SK-N-SH (cell line): ENCODE measurements around the gene AKAP6. TPM values are rescaled to one million over a fixed set of nuclear protein-coding genes. Genes with fewer than 3 reads are reported as not detected.

ENCODE experiments used
- CTCF ChIA-PET: fragments of 300-600, 350-600 bp; formaldehyde crosslinking; extraction: SDS; loops from one replicate; lab custom pipeline; 2021; lab: Yijun Ruan, JAX
- POLR2A ChIA-PET: fragments of 350-600 bp; sonication (Branson Sonifier 250); formaldehyde crosslinking; extraction: SDS; loops from one replicate; lab custom pipeline; 2020; ENCODE audit warnings: antibody characterized with exemption, inconsistent platforms; lab: Yijun Ruan, JAX
- DNase-seq: peaks from one replicate; pipeline ENCODE4 v3.0.0; 2012
- H2AFZ ChIP-seq: fragments of 200-600 bp; sonication (generic); 2 replicates; pipeline ENCODE4 v1.8.1; 2016; ENCODE audit warnings: antibody characterized with exemption, mild to moderate bottlenecking, low read depth
- H3F3A ChIP-seq: fragments of 200-600 bp; sonication (generic); replicated peaks from 2 replicates; pipeline ENCODE3; 2016; ENCODE audit warnings: antibody characterized with exemption, mild to moderate bottlenecking; ENCODE audit not compliant: insufficient read depth
- H3K27ac ChIP-seq, 2 experiments: fragments of 200-500 bp in 1 of 2; fragments of 200-600 bp in 1 of 2; sonication (Bioruptor generic) in 1 of 2; sonication (generic), shearing (Covaris generic) in 1 of 2; 2 replicates each; pipeline versions ENCODE4 v1.5.1 to v1.6.1; 2014 to 2016; ENCODE audit warnings: low read depth in 2 of 2, inconsistent platforms in 1 of 2, low read length in 1 of 2, mild to moderate bottlenecking in 1 of 2, mixed read lengths in 1 of 2
- H3K27me3 ChIP-seq: fragments of 200-600 bp; sonication (generic), shearing (Covaris generic); 2 replicates; pipeline ENCODE4 v1.6.1; 2016; ENCODE audit warnings: mixed run types; ENCODE audit not compliant: insufficient read depth
- H3K36me3 ChIP-seq, 2 experiments: fragments of 200-500 bp in 1 of 2; fragments of 200-600 bp in 1 of 2; sonication (Bioruptor generic) in 1 of 2; sonication (generic) in 1 of 2; replicated peaks in 1 of 2; 2 replicates each; pipeline versions ENCODE3 to v1.5.1; 2014 to 2016; ENCODE audit warnings: low read length in 1 of 2, mild to moderate bottlenecking in 1 of 2; ENCODE audit not compliant: insufficient read depth in 2 of 2, control insufficient read depth in 1 of 2
- H3K4me1 ChIP-seq, 2 experiments: fragments of 200-500 bp in 1 of 2; fragments of 200-600 bp in 1 of 2; sonication (Bioruptor generic) in 1 of 2; sonication (generic), shearing (Covaris generic) in 1 of 2; 2 replicates each; pipeline versions ENCODE4 v1.5.1 to v1.6.1; 2014 to 2016; ENCODE audit warnings: low read depth in 1 of 2, low read length in 1 of 2, mixed run types in 1 of 2; ENCODE audit not compliant: insufficient read depth in 2 of 2, control insufficient read depth in 1 of 2
- H3K4me2 ChIP-seq: fragments of 200-600 bp; sonication (generic), shearing (Covaris generic); 2 replicates; pipeline ENCODE4 v1.6.1; 2017; ENCODE audit warnings: mixed run types
- H3K4me3 ChIP-seq, 2 experiments: fragments of 200-500 bp in 1 of 2; fragments of 200-600 bp in 1 of 2; sonication (Bioruptor generic) in 1 of 2; sonication (generic), shearing (Covaris generic) in 1 of 2; 2 replicates each; pipeline versions ENCODE4 v1.5.1 to v1.8.1; 2014 to 2016; ENCODE audit warnings: low read depth in 2 of 2, inconsistent platforms in 1 of 2, low read length in 1 of 2, mild to moderate bottlenecking in 1 of 2, mixed read lengths in 1 of 2, moderate library complexity in 1 of 2
- H3K79me2 ChIP-seq: fragments of 200-600 bp; sonication (generic); 2 replicates; pipeline ENCODE4 v1.8.1; 2017; ENCODE audit warnings: mild to moderate bottlenecking; ENCODE audit not compliant: insufficient read depth
- H3K9ac ChIP-seq: fragments of 200-600 bp; sonication (generic); 2 replicates; pipeline ENCODE4 v1.6.1; 2017; ENCODE audit warnings: mixed run types
- H3K9me2 ChIP-seq: fragments of 200-600 bp; sonication (generic); 2 replicates; pipeline ENCODE4 v1.6.1; 2017; ENCODE audit warnings: mixed run types
- H3K9me3 ChIP-seq: fragments of 200-600 bp; sonication (generic); 2 replicates; pipeline ENCODE4 v1.6.1; 2017; ENCODE audit warnings: mixed run types, mild to moderate bottlenecking, moderate library complexity
- H4K20me1 ChIP-seq: fragments of 200-600 bp; sonication (generic); 2 replicates; pipeline ENCODE4 v1.6.1; 2017; ENCODE audit warnings: mild to moderate bottlenecking, mixed run types; ENCODE audit not compliant: insufficient read depth
- CHD2 ChIP-seq: fragments of 150-350 bp; IDR thresholded peaks from 2 replicates; pipeline ENCODE4 v1.6.1; 2018; ENCODE audit warnings: low read length; ENCODE audit not compliant: partially characterized antibody
- EP300 ChIP-seq, 2 experiments: IDR thresholded peaks; 2 replicates each; pipeline versions ENCODE4 v1.4.0 to v1.6.1; 2012; ENCODE audit warnings: borderline replicate concordance in 1 of 2, low read depth in 1 of 2, low read length in 1 of 2
- FOSL2 ChIP-seq: IDR thresholded peaks from 2 replicates; pipeline ENCODE4 v1.4.0; 2012; ENCODE audit warnings: low read depth, mild to moderate bottlenecking, moderate library complexity, borderline replicate concordance
- FOXJ3 ChIP-seq: sonication (generic); formaldehyde crosslinking; IDR thresholded peaks from 2 replicates; pipeline ENCODE4 v1.5.1; 2020; ENCODE audit warnings: mild to moderate bottlenecking, missing genetic modification reagents
- GATA2 ChIP-seq: sonication (generic); formaldehyde crosslinking; IDR thresholded peaks from 2 replicates; pipeline ENCODE4 v1.5.0; 2020; ENCODE audit warnings: mild to moderate bottlenecking, missing genetic modification reagents
- JUND ChIP-seq: IDR thresholded peaks from 2 replicates; pipeline ENCODE4 v1.4.0; 2012
- MEF2A ChIP-seq: IDR thresholded peaks from 2 replicates; pipeline ENCODE4 v1.4.0; 2012; ENCODE audit warnings: low read depth, borderline replicate concordance
- MXI1 ChIP-seq: IDR thresholded peaks from 2 replicates; pipeline ENCODE4 v1.6.1; 2012; ENCODE audit warnings: mild to moderate bottlenecking, low read depth, low read length, improper control_type of control experiment
- NFIC ChIP-seq: IDR thresholded peaks from 2 replicates; pipeline ENCODE4 v1.4.0; 2012; ENCODE audit warnings: borderline replicate concordance
- NRF1 ChIP-seq: IDR thresholded peaks from 2 replicates; pipeline ENCODE4 v1.6.1; 2012; ENCODE audit warnings: low read depth, mild to moderate bottlenecking, low read length
- RAD21 ChIP-seq: IDR thresholded peaks from 2 replicates; pipeline ENCODE4 v1.6.1; 2012; ENCODE audit warnings: mild to moderate bottlenecking, low read length
- RCOR1 ChIP-seq: fragments of 150-350 bp; IDR thresholded peaks from 2 replicates; pipeline ENCODE4 v1.6.1; 2017; ENCODE audit warnings: antibody characterized with exemption, low read length
- RXRA ChIP-seq: IDR thresholded peaks from 2 replicates; pipeline ENCODE4 v1.4.0; 2012; ENCODE audit warnings: low read depth, mild to moderate bottlenecking, borderline replicate concordance
- SIN3A ChIP-seq: IDR thresholded peaks from 2 replicates; pipeline ENCODE4 v1.6.1; 2012; ENCODE audit warnings: low read depth, mild to moderate bottlenecking, low read length, moderate library complexity, borderline replicate concordance
- SMC3 ChIP-seq: IDR thresholded peaks from 2 replicates; pipeline ENCODE4 v1.6.1; 2012; ENCODE audit warnings: low read depth, low read length, improper control_type of control experiment
- TCF12 ChIP-seq: IDR thresholded peaks from 2 replicates; pipeline ENCODE4 v1.4.0; 2012
- TEAD4 ChIP-seq: IDR thresholded peaks from 2 replicates; pipeline ENCODE4 v1.4.0; 2012; ENCODE audit warnings: mild to moderate bottlenecking, borderline replicate concordance; ENCODE audit not compliant: insufficient read depth
- WGBS: methylation state at CpG from one replicate; pipeline ENCODE4 v1.1.6; 2017; ENCODE audit warnings: low lambda C conversion rate; 5-methylcytosine and 5-hydroxymethylcytosine counted together
- polyA plus RNA-seq, 3 experiments: library from polyadenylated mRNA; depleted of rRNA; stranded (reverse); fragments of >200 nt; gene quantifications; 2 replicates each; pipeline ENCODE4 v1.2.3, GENCODE V29; 2012
- TF ChIP-seq, protein P1 (sequence below): IDR thresholded peaks from 2 replicates; pipeline ENCODE4 v1.4.0; 2012; ENCODE audit warnings: low read depth, borderline replicate concordance
- TF ChIP-seq, protein P2 (sequence below): IDR thresholded peaks from 2 replicates; pipeline ENCODE4 v1.4.0; 2012; ENCODE audit warnings: low read depth, borderline replicate concordance
- TF ChIP-seq, protein P3 (sequence below): fragments of 200-600 bp; sonication (generic); IDR thresholded peaks from 2 replicates; pipeline ENCODE4 v1.6.1; 2017; ENCODE audit warnings: antibody characterized with exemption, mild to moderate bottlenecking, moderate library complexity
- TF ChIP-seq, protein P4 (sequence below): IDR thresholded peaks from 2 replicates; pipeline ENCODE4 v1.4.0; 2012; ENCODE audit warnings: low read depth

Gene AKAP6
- polyA plus RNA-seq, 1 of the 3 experiments (the other 2 are of a cell fraction) = 1.7 TPM

DNA sequence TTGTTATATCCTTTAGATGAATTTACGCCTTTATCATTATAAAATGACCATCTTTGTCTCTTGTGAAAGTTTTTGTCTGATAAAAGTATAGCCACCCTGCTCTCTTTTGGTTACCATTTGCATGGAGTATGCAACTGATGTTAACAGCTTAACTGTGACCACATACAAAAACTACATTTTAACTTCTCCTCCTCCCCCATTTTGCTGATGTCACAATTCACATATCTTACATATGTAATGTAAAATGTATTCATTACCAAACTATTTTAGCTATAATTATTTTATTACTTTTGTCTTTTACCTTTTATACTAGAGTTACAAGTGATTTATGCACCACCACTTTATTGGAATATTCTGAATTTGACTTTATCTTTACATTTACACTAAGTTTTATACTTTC is 425.1 kb downstream of the AKAP6 start:
- ChIA-PET POLR2A (no interaction called here), CTCF (interaction anchor here (0.6 kb wide), 1 partner anchor 910 kb away, joined by 3 read pairs; no protein-coding TSS in a partner anchor)
- H4K20me1 ChIP-seq = no peaks in the 10 kb centered on the region
- 84% methylated on average over 1 of the region's 1 CpG for WGBS
- H3K27ac ChIP-seq = no peak overlapping the region
- no peaks in the 10 kb centered on the region for H3K79me2 ChIP-seq
- no peak overlapping the region for H3K9ac ChIP-seq
- no peak for DNase-seq
- no peak overlapping the region for H3K4me2 ChIP-seq
- peaks cover 0 to 12% of the 10 kb centered on the region in 2 experiments for H3K36me3 ChIP-seq
- no peak overlapping the region for H3K4me3 ChIP-seq
- peaks cover 12% of the 10 kb centered on the region for H3K9me3 ChIP-seq
- no peaks in the 10 kb centered on the region for H3F3A ChIP-seq
- no peaks in the 10 kb centered on the region for H3K4me1 ChIP-seq
- no peaks in the 10 kb centered on the region for H3K9me2 ChIP-seq
- no peak overlapping the region for H2AFZ ChIP-seq
- no peaks in the 10 kb centered on the region for H3K27me3 ChIP-seq
- TF ChIP-seq GATA2 = no peak
- TF ChIP-seq, protein P1, sequence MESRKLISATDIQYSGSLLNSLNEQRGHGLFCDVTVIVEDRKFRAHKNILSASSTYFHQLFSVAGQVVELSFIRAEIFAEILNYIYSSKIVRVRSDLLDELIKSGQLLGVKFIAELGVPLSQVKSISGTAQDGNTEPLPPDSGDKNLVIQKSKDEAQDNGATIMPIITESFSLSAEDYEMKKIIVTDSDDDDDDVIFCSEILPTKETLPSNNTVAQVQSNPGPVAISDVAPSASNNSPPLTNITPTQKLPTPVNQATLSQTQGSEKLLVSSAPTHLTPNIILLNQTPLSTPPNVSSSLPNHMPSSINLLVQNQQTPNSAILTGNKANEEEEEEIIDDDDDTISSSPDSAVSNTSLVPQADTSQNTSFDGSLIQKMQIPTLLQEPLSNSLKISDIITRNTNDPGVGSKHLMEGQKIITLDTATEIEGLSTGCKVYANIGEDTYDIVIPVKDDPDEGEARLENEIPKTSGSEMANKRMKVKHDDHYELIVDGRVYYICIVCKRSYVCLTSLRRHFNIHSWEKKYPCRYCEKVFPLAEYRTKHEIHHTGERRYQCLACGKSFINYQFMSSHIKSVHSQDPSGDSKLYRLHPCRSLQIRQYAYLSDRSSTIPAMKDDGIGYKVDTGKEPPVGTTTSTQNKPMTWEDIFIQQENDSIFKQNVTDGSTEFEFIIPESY = no peak
- TF ChIP-seq, protein P2, sequence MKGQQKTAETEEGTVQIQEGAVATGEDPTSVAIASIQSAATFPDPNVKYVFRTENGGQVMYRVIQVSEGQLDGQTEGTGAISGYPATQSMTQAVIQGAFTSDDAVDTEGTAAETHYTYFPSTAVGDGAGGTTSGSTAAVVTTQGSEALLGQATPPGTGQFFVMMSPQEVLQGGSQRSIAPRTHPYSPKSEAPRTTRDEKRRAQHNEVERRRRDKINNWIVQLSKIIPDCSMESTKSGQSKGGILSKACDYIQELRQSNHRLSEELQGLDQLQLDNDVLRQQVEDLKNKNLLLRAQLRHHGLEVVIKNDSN = no peak
- TF ChIP-seq RAD21 = no peak

DNA sequence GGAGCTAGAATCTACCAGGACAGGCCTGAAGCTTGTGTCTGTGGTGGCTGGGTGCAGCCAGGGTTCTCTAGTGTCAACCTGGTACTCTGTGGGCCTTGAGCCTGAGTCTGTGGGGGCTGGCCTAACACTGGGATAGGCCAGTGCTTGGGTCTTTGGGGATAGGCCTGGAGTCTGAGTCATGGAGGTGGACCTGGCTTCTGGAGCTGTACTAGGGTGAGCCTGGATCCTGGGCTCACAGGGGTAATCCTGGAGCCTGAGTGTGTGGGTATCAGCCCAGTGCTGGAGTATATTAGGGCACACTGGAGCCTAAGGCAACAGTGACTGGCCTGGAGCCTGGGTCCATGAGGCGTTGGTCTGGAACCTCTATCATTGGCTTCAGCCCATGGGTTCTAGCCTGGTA is 427.1 kb downstream of the AKAP6 start:
- no peaks in the 10 kb centered on the region for H3K9me2 ChIP-seq
- no peak overlapping the region for H3K4me2 ChIP-seq
- no peak overlapping the region for H3K4me3 ChIP-seq
- peaks cover 12% of the 10 kb centered on the region for H3K9me3 ChIP-seq
- H4K20me1 ChIP-seq = no peaks in the 10 kb centered on the region
- H3K27ac ChIP-seq = no peak overlapping the region
- POLR2A ChIA-PET = no interaction called here
- H2AFZ ChIP-seq = no peak overlapping the region
- peaks cover 0 to 12% of the 10 kb centered on the region in 2 experiments for H3K36me3 ChIP-seq
- DNase-seq = no peak
- H3K9ac ChIP-seq = no peak overlapping the region
- no peaks in the 10 kb centered on the region for H3K27me3 ChIP-seq
- WGBS = no CpG with 5 or more reads among the region's 1 CpG
- no peaks in the 10 kb centered on the region for H3K79me2 ChIP-seq
- no peaks in the 10 kb centered on the region for H3K4me1 ChIP-seq
- peaks cover 12% of the 10 kb centered on the region for H3F3A ChIP-seq
- CTCF ChIA-PET = interaction anchor here (0.9 to 1.0 kb wide), 2 partner anchors 10 to 243 kb away, joined by 3 read pairs; no protein-coding TSS in a partner anchor
- no peak for TF ChIP-seq JUND
- TF ChIP-seq CHD2 = no peak
- no peak for TF ChIP-seq MEF2A
- TF ChIP-seq FOXJ3 (CRISPR knock-in tag) = no peak
- TF ChIP-seq, protein P2 = no peak
- no peak for TF ChIP-seq TEAD4
- no peak for TF ChIP-seq FOSL2
- no peak for TF ChIP-seq SMC3
- TF ChIP-seq MXI1 = no peak
- no peak for TF ChIP-seq EP300 (IDR thresholded peaks at IDR 0.05; ENCODE audit: borderline replicate concordance in 1 of 2, low read depth in 1 of 2, low read length in 1 of 2)
- TF ChIP-seq RCOR1 = no peak
- no peak for TF ChIP-seq RXRA
- TF ChIP-seq TCF12 = no peak
- no peak for TF ChIP-seq NRF1
- no peak for TF ChIP-seq RAD21
- TF ChIP-seq, protein P1 = no peak
- TF ChIP-seq, protein P3, sequence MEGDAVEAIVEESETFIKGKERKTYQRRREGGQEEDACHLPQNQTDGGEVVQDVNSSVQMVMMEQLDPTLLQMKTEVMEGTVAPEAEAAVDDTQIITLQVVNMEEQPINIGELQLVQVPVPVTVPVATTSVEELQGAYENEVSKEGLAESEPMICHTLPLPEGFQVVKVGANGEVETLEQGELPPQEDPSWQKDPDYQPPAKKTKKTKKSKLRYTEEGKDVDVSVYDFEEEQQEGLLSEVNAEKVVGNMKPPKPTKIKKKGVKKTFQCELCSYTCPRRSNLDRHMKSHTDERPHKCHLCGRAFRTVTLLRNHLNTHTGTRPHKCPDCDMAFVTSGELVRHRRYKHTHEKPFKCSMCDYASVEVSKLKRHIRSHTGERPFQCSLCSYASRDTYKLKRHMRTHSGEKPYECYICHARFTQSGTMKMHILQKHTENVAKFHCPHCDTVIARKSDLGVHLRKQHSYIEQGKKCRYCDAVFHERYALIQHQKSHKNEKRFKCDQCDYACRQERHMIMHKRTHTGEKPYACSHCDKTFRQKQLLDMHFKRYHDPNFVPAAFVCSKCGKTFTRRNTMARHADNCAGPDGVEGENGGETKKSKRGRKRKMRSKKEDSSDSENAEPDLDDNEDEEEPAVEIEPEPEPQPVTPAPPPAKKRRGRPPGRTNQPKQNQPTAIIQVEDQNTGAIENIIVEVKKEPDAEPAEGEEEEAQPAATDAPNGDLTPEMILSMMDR = no peak
- no peak for TF ChIP-seq NFIC
- TF ChIP-seq SIN3A = no peak
- TF ChIP-seq, protein P4, sequence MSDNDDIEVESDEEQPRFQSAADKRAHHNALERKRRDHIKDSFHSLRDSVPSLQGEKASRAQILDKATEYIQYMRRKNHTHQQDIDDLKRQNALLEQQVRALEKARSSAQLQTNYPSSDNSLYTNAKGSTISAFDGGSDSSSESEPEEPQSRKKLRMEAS = no peak
